ENCODE measurements around the gene TEX53.

Gene TEX53

GRCh38 chr9:114657705-114658104 is at the start of gene TEX53:
Gene TEX53 (minus strand): TSS chr9:114657805. CDS start chr9:114657774, 31 bp downstream.
- Mint-ChIP-seq H3K4me1 (ENCODE audit: low read depth) (peaks cover 8% of the 10 kb centered on the region), H3K27me3 (peaks cover 7% of the 10 kb centered on the region), H3K9me3 (no peaks in the 10 kb centered on the region), H3K4me3 (no peak within 1 kb of the TSS), H3K27ac (no peak within 1 kb of the TSS), H3K36me3 (ENCODE audit: low read depth) (no peaks in the 10 kb centered on the region)
- intact Hi-C loops (cut with micrococcal nuclease), result no loop called here

- Mint-ChIP-seq H3K4me3 (no peak overlapping the region), H3K4me1 (ENCODE audit: low read depth) (no peaks in the 10 kb centered on the region)
Observed at GRCh38 chr9:114706711-114707110, 49.1 kb upstream of the TEX53 start.

GRCh38 chr9:114701988-114702387 is 44.4 kb upstream of the TEX53 start:
- Mint-ChIP-seq H3K36me3 (ENCODE audit: low read depth) (no peaks in the 10 kb centered on the region), H3K27me3 (no peaks in the 10 kb centered on the region), H3K27ac (no peak overlapping the region), H3K4me1 (ENCODE audit: low read depth) (peaks cover 12% of the 10 kb centered on the region), H3K4me3 (no peak overlapping the region), H3K9me3 (no peaks in the 10 kb centered on the region)
- intact Hi-C loops (cut with micrococcal nuclease), result no loop called here

More at GRCh38 chr9:114706711-114707110, 49.1 kb upstream of the TEX53 start:
- Mint-ChIP-seq H3K27me3 (peaks cover 11% of the 10 kb centered on the region), H3K27ac (no peak overlapping the region), H3K9me3 (no peaks in the 10 kb centered on the region), H3K36me3 (ENCODE audit: low read depth) (no peaks in the 10 kb centered on the region)
- intact Hi-C loops (cut with micrococcal nuclease), result no loop called here

DNA sequence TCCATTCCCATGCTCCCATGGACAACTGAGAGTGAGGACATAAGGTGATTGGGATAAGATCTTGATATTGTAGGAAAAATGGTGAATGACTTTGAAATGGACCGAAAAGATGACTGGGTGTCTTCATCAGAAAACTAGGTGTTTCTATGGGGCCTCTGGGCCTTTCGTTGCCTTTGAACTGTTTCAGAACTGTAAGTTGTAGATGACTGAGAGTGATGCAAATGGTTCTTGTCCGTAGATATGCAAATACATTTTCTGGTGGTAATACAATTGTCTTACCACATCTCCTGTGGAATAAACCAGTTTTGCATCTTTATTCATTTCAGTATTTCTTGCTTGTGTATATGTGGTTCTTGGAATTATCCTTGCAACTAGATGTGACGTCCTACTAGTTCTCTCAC is 40.3 kb upstream of the TEX53 start:
- Mint-ChIP-seq H3K4me3 (no peak overlapping the region), H3K4me1 (ENCODE audit: low read depth) (peaks cover 12% of the 10 kb centered on the region)

GRCh38 chr9:114696814-114697544 is 39.4 kb upstream of the TEX53 start:
- H3K4me1 Mint-ChIP-seq (ENCODE audit: low read depth), result peaks cover 12% of the 10 kb centered on the region
- H3K27ac Mint-ChIP-seq, result no peak overlapping the region
- peaks cover 3% of the 10 kb centered on the region for H3K27me3 Mint-ChIP-seq
- no peaks in the 10 kb centered on the region for H3K36me3 Mint-ChIP-seq (ENCODE audit: low read depth)
- intact Hi-C loops (cut with micrococcal nuclease), result no loop called here
- no peak overlapping the region for H3K4me3 Mint-ChIP-seq
- no peaks in the 10 kb centered on the region for H3K9me3 Mint-ChIP-seq

More for the DNA sequence above, 40.3 kb upstream of the TEX53 start:
- Mint-ChIP-seq H3K27me3 (peaks cover 3% of the 10 kb centered on the region), H3K27ac (no peak overlapping the region), H3K9me3 (no peaks in the 10 kb centered on the region), H3K36me3 (ENCODE audit: low read depth) (no peaks in the 10 kb centered on the region)
- intact Hi-C loops (cut with micrococcal nuclease), result no loop called here

- H3K9me3 Mint-ChIP-seq, result no peaks in the 10 kb centered on the region
- intact Hi-C loops (cut with micrococcal nuclease), result no loop called here
Observed at GRCh38 chr9:114695948-114696347, 38.3 kb upstream of the TEX53 start.

GRCh38 chr9:114694719-114695269 is 37.2 kb upstream of the TEX53 start:
- H3K9me3 Mint-ChIP-seq, result no peaks in the 10 kb centered on the region
- H3K4me1 Mint-ChIP-seq (ENCODE audit: low read depth), result peaks cover 23% of the 10 kb centered on the region
- H3K36me3 Mint-ChIP-seq (ENCODE audit: low read depth), result no peaks in the 10 kb centered on the region
- H3K27me3 Mint-ChIP-seq, result peaks cover 9% of the 10 kb centered on the region
- H3K4me3 Mint-ChIP-seq, result no peak overlapping the region
- intact Hi-C loops (cut with micrococcal nuclease), result no loop called here
- no peak overlapping the region for H3K27ac Mint-ChIP-seq

More at GRCh38 chr9:114695948-114696347, 38.3 kb upstream of the TEX53 start:
- H3K27me3 Mint-ChIP-seq, result peaks cover 4% of the 10 kb centered on the region
- H3K27ac Mint-ChIP-seq, result no peak overlapping the region
- H3K4me1 Mint-ChIP-seq (ENCODE audit: low read depth), result peaks cover 21% of the 10 kb centered on the region
- H3K36me3 Mint-ChIP-seq (ENCODE audit: low read depth), result no peaks in the 10 kb centered on the region
- H3K4me3 Mint-ChIP-seq, result no peak overlapping the region

GRCh38 chr9:114694146-114694545 is 36.5 kb upstream of the TEX53 start:
- Mint-ChIP-seq H3K27me3 (peaks cover 10% of the 10 kb centered on the region), H3K9me3 (no peaks in the 10 kb centered on the region), H3K4me1 (ENCODE audit: low read depth) (peaks cover 17% of the 10 kb centered on the region), H3K36me3 (ENCODE audit: low read depth) (no peaks in the 10 kb centered on the region), H3K4me3 (no peak overlapping the region), H3K27ac (no peak overlapping the region)
- intact Hi-C loops (cut with micrococcal nuclease), result no loop called here

DNA sequence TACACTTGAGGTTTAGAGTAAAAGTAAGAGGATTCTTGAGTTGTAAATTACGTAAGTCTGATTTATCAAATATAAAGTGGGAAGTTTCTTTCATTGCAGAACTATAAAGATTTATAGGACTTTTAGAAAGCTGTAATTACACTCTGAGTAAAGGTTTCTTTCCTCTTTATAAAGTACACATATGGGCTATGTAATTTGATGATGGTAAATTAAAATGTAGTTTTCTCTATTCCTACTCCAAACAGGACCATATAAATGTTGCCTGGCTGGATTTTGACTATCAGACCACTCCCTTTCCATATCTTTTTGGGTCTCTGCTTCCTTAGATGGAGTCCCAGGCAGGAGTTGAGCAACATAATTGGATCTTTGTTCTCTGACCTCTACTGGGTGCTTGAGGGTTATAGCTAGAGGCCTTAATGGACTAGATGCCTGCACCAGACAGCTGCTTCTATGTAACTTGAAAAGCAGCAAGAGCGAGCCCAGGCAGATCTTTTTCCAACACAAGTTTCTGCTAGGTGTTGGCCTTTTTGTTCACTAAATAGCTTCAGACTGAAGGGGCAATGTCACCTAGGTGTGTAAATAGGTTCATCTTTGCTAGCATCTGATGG is 35.7 kb upstream of the TEX53 start:
- H3K4me1 Mint-ChIP-seq (ENCODE audit: low read depth), result peaks cover 16% of the 10 kb centered on the region
- no peak overlapping the region for H3K4me3 Mint-ChIP-seq
- H3K27ac Mint-ChIP-seq, result no peak overlapping the region
- no peaks in the 10 kb centered on the region for H3K9me3 Mint-ChIP-seq
- H3K27me3 Mint-ChIP-seq, result peaks cover 10% of the 10 kb centered on the region
- no peaks in the 10 kb centered on the region for H3K36me3 Mint-ChIP-seq (ENCODE audit: low read depth)
- intact Hi-C loops (cut with micrococcal nuclease), result no loop called here

DNA sequence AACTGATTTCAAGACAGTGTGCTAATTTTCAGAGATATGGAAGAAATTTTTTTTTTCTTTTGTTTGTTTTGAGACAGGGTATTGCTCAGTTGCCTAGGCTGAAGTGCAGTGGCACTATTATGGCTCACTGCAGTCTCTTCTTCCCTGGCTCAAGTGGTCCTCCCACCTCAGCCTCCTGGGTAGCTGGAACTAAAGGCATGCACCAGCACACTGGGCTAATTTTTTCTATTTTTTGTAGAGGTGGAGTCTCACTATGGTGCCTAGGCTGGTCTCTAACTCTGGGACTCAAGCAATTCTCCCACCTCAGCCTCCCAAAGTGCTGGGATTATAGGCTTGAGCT is 34.3 kb upstream of the TEX53 start:
- intact Hi-C loops (cut with micrococcal nuclease), result no loop called here
- H3K27me3 Mint-ChIP-seq, result peaks cover 10% of the 10 kb centered on the region
- no peaks in the 10 kb centered on the region for H3K9me3 Mint-ChIP-seq
- no peak overlapping the region for H3K27ac Mint-ChIP-seq
- H3K36me3 Mint-ChIP-seq (ENCODE audit: low read depth), result no peaks in the 10 kb centered on the region
- H3K4me3 Mint-ChIP-seq, result no peak overlapping the region
- H3K4me1 Mint-ChIP-seq (ENCODE audit: low read depth), result peaks cover 12% of the 10 kb centered on the region

DNA sequence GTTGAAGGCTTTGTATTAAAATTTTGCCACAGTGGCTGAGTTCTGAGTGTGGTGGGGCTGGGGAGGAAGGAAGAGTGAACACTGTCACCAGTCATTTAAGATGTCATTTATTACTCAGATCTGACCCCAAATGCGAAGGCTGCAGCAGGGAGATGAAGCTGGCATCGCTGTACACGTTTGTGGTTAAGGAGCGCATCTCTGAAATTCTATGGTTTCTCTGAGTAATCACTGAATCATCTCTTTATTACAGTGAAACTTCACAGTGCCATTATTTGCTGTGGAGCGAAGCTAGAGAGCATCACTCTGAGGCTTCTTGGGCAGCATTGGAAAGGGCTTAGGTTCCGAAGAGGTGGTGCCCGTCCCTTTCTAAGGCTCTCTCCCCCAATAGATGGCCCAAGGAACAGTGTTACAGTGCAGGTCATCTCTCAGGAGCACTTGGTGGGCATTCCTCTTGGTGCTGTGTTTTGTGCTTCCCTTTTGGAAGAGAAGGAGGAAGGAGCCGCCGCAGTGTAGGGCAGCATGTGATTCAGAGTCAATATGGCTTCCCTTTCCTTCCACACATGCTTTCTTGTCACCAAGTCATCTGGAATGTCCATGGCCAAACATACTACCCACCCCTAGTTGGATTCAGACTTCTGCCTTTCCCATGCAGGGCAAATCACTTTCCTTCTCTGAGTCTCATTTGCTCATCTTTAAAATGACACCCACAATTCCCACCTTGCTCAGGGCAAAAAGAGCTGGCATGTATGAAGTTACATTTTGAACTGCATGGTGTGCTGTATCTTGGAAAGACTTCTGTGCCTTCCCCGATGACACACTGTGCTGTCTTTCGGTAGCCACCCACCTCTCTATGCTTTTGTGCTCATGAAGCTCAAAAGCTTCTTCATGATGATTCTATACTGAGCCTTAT is 33.7 kb upstream of the TEX53 start:
- Mint-ChIP-seq H3K4me1 (ENCODE audit: low read depth) (peaks cover 12% of the 10 kb centered on the region), H3K27me3 (peaks cover 10% of the 10 kb centered on the region), H3K4me3 (no peak overlapping the region), H3K27ac (no peak overlapping the region), H3K9me3 (no peaks in the 10 kb centered on the region), H3K36me3 (ENCODE audit: low read depth) (no peaks in the 10 kb centered on the region)
- intact Hi-C loops (cut with micrococcal nuclease), result no loop called here

DNA sequence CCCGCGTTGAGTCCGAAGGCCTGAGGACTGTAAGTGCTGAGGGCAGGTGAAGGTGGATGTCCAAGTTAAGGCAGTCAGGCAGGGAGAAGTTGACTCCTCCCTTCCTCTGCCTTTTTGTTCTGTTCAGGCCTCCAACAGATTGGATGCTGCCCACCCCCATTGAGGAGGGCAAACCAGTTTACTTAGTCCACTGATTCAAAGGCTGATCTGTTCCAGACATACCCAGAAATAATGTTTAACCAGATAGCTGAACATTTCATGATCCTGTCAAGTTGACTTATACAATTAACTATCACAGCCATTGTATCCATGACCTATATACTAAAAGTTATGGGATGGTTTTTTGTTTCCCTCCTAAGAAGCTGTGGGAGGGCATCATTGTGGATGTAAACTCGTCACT is 32.7 kb upstream of the TEX53 start:
- Mint-ChIP-seq H3K27ac (no peak overlapping the region), H3K27me3 (peaks cover 10% of the 10 kb centered on the region), H3K9me3 (no peaks in the 10 kb centered on the region), H3K36me3 (ENCODE audit: low read depth) (no peaks in the 10 kb centered on the region), H3K4me1 (ENCODE audit: low read depth) (peaks cover 12% of the 10 kb centered on the region), H3K4me3 (no peak overlapping the region)
- intact Hi-C loops (cut with micrococcal nuclease), result no loop called here

- no peaks in the 10 kb centered on the region for H3K36me3 Mint-ChIP-seq (ENCODE audit: low read depth)
- H3K4me1 Mint-ChIP-seq (ENCODE audit: low read depth), result peaks cover 12% of the 10 kb centered on the region
- no peak overlapping the region for H3K27ac Mint-ChIP-seq
- H3K27me3 Mint-ChIP-seq, result peaks cover 10% of the 10 kb centered on the region
- intact Hi-C loops (cut with micrococcal nuclease), result no loop called here
- H3K9me3 Mint-ChIP-seq, result no peaks in the 10 kb centered on the region
- no peak overlapping the region for H3K4me3 Mint-ChIP-seq
Observed at GRCh38 chr9:114689813-114690212, 32.2 kb upstream of the TEX53 start.
